Neural progenitor cell (in vitro differentiated cells): ENCODE results near the gene KCNH2. TPM values are rescaled to one million over a fixed set of nuclear protein-coding genes. Genes with fewer than 3 reads are reported as not detected.

Experiments used
- DNase-seq: peaks from one replicate; pipeline ENCODE4 v3.0.0-alpha.2; 2016; ENCODE audit warnings: low spot score
- H2AFZ ChIP-seq: fragments of 200-600 bp; sonication (generic); replicated peaks from 2 replicates; pipeline ENCODE4 v1.6.1; 2016; ENCODE audit warnings: antibody characterized with exemption
- H3F3A ChIP-seq: fragments of 200-600 bp; sonication (generic); 2 replicates; pipeline ENCODE4 v1.6.1; 2016; ENCODE audit warnings: antibody characterized with exemption, low read depth
- H3K27ac ChIP-seq: fragments of 200-600 bp; sonication (generic); 2 replicates; pipeline ENCODE4 v1.5.1; 2016; ENCODE audit warnings: mild to moderate bottlenecking
- H3K27me3 ChIP-seq: fragments of 200-600 bp; sonication (generic); 2 replicates; pipeline ENCODE4 v1.6.1; 2016; ENCODE audit warnings: mild to moderate bottlenecking, moderate library complexity
- H3K36me3 ChIP-seq: fragments of 200-600 bp; sonication (generic); 2 replicates; pipeline ENCODE4 v1.5.1; 2016
- H3K4me1 ChIP-seq: fragments of 200-600 bp; sonication (generic); 2 replicates; pipeline ENCODE4 v1.6.1; 2016; ENCODE audit warnings: mixed run types
- H3K4me2 ChIP-seq: fragments of 200-600 bp; sonication (generic); 2 replicates; pipeline ENCODE4 v1.6.1; 2016
- H3K4me3 ChIP-seq: fragments of 200-600 bp; sonication (generic); 2 replicates; pipeline ENCODE4 v1.5.1; 2016
- H3K79me2 ChIP-seq: fragments of 200-600 bp; sonication (generic); 2 replicates; pipeline ENCODE4 v1.6.1; 2016; ENCODE audit warnings: low read depth
- H3K9ac ChIP-seq: fragments of 200-600 bp; sonication (generic); 2 replicates; pipeline ENCODE4 v1.6.1; 2016
- H3K9me3 ChIP-seq: fragments of 200-600 bp; sonication (generic); 2 replicates; pipeline ENCODE4 v1.5.1; 2016; ENCODE audit warnings: low read depth
- H4K20me1 ChIP-seq: fragments of 200-600 bp; sonication (generic); 2 replicates; pipeline ENCODE4 v1.6.1; 2016; ENCODE audit warnings: low read depth
- H3K27ac Mint-ChIP-seq: 3 replicates; pipeline ENCODE4 v1.8.0; 2021; ENCODE audit warnings: mixed read lengths
- H3K27me3 Mint-ChIP-seq: 2 replicates; pipeline ENCODE4 v1.8.0; 2022; ENCODE audit warnings: low read depth, mild to moderate bottlenecking, inconsistent platforms, moderate library complexity, mixed read lengths; ENCODE audit not compliant: insufficient read depth
- H3K36me3 Mint-ChIP-seq: 3 replicates; pipeline ENCODE4 v1.8.0; 2021; ENCODE audit warnings: mixed read lengths
- H3K4me1 Mint-ChIP-seq: 3 replicates; pipeline ENCODE4 v1.8.0; 2021; ENCODE audit warnings: mixed read lengths
- H3K4me3 Mint-ChIP-seq: 3 replicates; pipeline ENCODE4 v1.8.0; 2021; ENCODE audit warnings: mild to moderate bottlenecking, moderate library complexity, mixed read lengths
- H3K9me3 Mint-ChIP-seq: 3 replicates; pipeline ENCODE4 v1.8.0; 2020; ENCODE audit warnings: mixed read lengths
- EZH2 ChIP-seq: fragments of 200-600 bp; sonication (generic); IDR thresholded peaks from 2 replicates; pipeline ENCODE4 v1.6.1; 2017; ENCODE audit warnings: antibody characterized with exemption, mild to moderate bottlenecking, moderate library complexity
- EZH2phosphoT487 ChIP-seq: fragments of 200-600 bp; sonication (generic); IDR thresholded peaks from 2 replicates; pipeline ENCODE4 v1.6.1; 2017; ENCODE audit warnings: antibody characterized with exemption
- total RNA-seq: library from RNA; depleted of rRNA; stranded (reverse); fragments of >200 nt; gene quantifications from 2 replicates; pipeline ENCODE4 v1.2.3, GENCODE V29; 2015; ENCODE audit warnings: low replicate concordance
- TF ChIP-seq, protein P1 (sequence below): fragments of 200-600 bp; sonication (generic); IDR thresholded peaks from 2 replicates; pipeline ENCODE4 v1.5.1; 2017; ENCODE audit warnings: antibody characterized with exemption, mild to moderate bottlenecking

KCNH2 gene
- total RNA-seq, 1 donor from 2014 or later = 2.6 TPM

DNA sequence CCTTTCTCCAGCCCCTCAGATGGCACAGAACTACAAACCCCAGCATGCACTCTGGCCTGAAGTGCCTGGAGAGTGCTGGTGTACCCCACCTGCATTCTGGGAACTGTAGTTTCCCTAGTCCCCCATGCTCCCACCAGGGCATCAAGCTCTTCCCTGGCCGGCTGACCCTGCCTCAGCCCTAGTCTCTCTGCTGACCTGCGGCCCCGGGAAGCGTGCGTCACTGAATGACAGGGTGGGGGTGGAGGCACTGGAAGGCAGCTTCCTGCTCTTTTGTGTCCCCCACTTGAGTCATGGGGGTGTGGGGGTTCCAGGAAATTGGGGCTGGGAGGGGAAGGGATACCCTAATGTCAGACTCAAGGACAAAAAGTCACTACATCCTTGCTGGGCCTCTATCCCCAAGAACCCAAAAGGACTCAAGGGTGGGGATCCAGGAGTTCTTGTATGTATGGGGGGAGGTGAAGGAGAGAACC, 14.7 kb upstream of the KCNH2 start:
- H3K27me3 Mint-ChIP-seq = peaks cover 12% of the 10 kb centered on the region
- H3K27ac Mint-ChIP-seq = peak overlapping the region; percentile 87

DNA sequence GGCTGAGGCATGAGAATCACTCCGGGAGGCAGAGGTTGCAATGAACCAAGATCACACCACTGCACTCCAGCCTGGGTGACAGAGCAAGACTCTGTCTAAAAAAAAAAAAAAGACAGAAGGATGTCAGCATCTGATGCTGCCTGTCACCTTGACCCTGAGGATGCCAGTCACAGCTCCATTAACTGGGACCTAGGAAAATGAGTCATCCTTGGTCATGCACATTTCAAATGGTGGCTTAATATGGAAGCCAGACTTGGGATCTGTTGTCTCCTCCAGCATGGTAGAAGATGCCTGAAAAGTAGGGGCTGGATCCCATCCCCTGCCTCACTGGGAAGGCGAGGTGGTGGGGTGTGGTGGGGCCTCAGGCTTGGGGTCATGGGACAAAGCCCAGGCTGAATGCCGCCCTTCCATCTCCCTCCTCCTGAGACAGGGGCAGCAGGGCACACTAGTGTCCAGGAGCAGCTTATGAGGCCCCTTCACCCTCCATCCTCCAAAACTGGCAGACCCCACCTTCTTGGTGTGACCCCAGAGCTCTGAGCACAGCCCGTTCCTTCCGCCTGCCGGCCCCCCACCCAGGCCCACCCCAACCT, 14.0 kb upstream of the KCNH2 start:
- H3K4me2 ChIP-seq = no peak overlapping the region
- Mint-ChIP-seq H3K27me3 (peaks cover 12% of the 10 kb centered on the region), H3K4me1 (peaks cover 26% of the 10 kb centered on the region), H3K36me3 (no peaks in the 10 kb centered on the region), H3K4me3 (no peak overlapping the region), H3K27ac (no peak overlapping the region), H3K9me3 (peaks cover 9% of the 10 kb centered on the region)
- H3K27me3 ChIP-seq = no peaks in the 10 kb centered on the region
- no peaks in the 10 kb centered on the region for H3K36me3 ChIP-seq
- no peaks in the 10 kb centered on the region for H3K79me2 ChIP-seq
- peaks cover 31% of the 10 kb centered on the region for H3K4me1 ChIP-seq
- no peak for DNase-seq
- no peak overlapping the region for H3K4me3 ChIP-seq
- no peaks in the 10 kb centered on the region for H4K20me1 ChIP-seq
- TF ChIP-seq EZH2 (no peak), EZH2phosphoT487 (no peak)
- TF ChIP-seq, protein P1, sequence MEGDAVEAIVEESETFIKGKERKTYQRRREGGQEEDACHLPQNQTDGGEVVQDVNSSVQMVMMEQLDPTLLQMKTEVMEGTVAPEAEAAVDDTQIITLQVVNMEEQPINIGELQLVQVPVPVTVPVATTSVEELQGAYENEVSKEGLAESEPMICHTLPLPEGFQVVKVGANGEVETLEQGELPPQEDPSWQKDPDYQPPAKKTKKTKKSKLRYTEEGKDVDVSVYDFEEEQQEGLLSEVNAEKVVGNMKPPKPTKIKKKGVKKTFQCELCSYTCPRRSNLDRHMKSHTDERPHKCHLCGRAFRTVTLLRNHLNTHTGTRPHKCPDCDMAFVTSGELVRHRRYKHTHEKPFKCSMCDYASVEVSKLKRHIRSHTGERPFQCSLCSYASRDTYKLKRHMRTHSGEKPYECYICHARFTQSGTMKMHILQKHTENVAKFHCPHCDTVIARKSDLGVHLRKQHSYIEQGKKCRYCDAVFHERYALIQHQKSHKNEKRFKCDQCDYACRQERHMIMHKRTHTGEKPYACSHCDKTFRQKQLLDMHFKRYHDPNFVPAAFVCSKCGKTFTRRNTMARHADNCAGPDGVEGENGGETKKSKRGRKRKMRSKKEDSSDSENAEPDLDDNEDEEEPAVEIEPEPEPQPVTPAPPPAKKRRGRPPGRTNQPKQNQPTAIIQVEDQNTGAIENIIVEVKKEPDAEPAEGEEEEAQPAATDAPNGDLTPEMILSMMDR = no peak
- H3K27ac ChIP-seq = no peak overlapping the region
- peaks cover 17% of the 10 kb centered on the region for H3F3A ChIP-seq
- H3K9me3 ChIP-seq = no peaks in the 10 kb centered on the region
- no peak overlapping the region for H3K9ac ChIP-seq
- no peak overlapping the region for H2AFZ ChIP-seq

More for the DNA sequence above, 14.7 kb upstream of the KCNH2 start:
- Histone ChIP-seq H4K20me1 (no peaks in the 10 kb centered on the region), H3K79me2 (no peaks in the 10 kb centered on the region), H3K27me3 (no peaks in the 10 kb centered on the region), H3K36me3 (no peaks in the 10 kb centered on the region), H3K4me3 (no peak overlapping the region), H3K27ac (no peak overlapping the region), H3K4me1 (peaks cover 31% of the 10 kb centered on the region), H3K9ac (no peak overlapping the region), H3K4me2 (peak overlapping the region; percentile 57), H2AFZ (peak overlapping the region; percentile 73), H3K9me3 (no peaks in the 10 kb centered on the region), H3F3A (peaks cover 17% of the 10 kb centered on the region)
- Mint-ChIP-seq H3K9me3 (peaks cover 9% of the 10 kb centered on the region), H3K4me1 (peaks cover 29% of the 10 kb centered on the region), H3K4me3 (peak overlapping the region; percentile 47), H3K36me3 (no peaks in the 10 kb centered on the region)
- peak; percentile 93 for DNase-seq
- TF ChIP-seq EZH2phosphoT487 = no peak

DNA sequence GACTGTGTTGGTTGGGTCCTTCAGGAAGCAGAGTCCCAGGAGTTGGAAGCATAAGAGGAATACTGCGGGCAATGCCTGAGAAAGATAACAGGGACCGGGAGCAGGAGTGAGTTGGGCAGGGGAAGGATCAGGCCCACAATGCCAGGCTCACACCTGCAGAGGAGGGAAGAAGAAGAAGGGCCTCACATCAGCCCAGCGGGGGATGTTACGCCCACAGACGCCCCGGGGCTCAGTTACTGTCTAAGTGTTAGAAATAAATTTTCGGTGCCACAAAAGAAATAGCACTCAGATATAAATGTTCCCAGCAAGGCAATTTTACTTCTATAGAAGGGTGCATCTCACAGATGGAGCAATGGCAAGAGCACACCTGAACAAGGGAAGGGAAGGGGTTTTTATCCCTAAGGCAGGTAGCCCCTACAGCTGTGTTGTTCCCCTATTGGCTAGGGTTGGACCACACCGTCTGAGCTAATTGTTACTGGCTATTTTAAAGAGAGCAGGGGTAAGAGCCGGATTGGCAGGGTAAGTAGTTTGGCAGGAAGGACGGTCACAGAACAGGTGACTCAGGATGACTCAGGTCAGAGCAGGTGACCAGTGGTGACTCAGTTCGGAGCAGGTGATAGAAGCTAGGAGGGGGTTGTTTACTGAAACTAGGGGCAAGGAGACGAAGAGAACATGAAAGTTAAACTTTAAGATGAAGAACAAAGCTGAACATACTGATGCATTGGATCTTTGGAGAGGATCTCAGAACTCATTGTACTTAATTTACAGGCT, 12.5 kb upstream of the KCNH2 start, which contains the start of gene NOS3:
Gene NOS3 (plus strand): TSS at position 602 of the 771 bp plus-strand sequence. CDS start 2,787 bp downstream, outside the sequence.
- Histone ChIP-seq H3K4me1 (peaks cover 23% of the 10 kb centered on the region), H3K79me2 (no peaks in the 10 kb centered on the region), H3F3A (peaks cover 17% of the 10 kb centered on the region), H3K9me3 (no peaks in the 10 kb centered on the region), H3K9ac (no peak within 1 kb of the TSS), H3K4me2 (no peak within 1 kb of the TSS), H3K4me3 (no peak within 1 kb of the TSS), H2AFZ (no peak within 1 kb of the TSS), H4K20me1 (no peaks in the 10 kb centered on the region), H3K36me3 (no peaks in the 10 kb centered on the region), H3K27ac (no peak within 1 kb of the TSS), H3K27me3 (peaks cover 3% of the 10 kb centered on the region)
- no peak for DNase-seq
- Mint-ChIP-seq H3K36me3 (no peaks in the 10 kb centered on the region), H3K27me3 (peaks cover 12% of the 10 kb centered on the region), H3K4me1 (peaks cover 31% of the 10 kb centered on the region), H3K9me3 (peaks cover 9% of the 10 kb centered on the region), H3K4me3 (peak within 1 kb of the TSS; percentile 33), H3K27ac (peak within 1 kb of the TSS; percentile 1)
- TF ChIP-seq EZH2 (no peak), EZH2phosphoT487 (no peak)
- TF ChIP-seq, protein P1 = no peak
